Tongue (tissue), 2 donors: ENCODE data around the gene NGFR. TPM values are rescaled to one million over a fixed set of nuclear protein-coding genes. Genes with fewer than 3 reads are reported as not detected.
A peak's percentile ranks its signal among the peaks of the same experiment; 100 is the strongest.

Experiments used
- DNase-seq: peaks from one replicate; pipeline ENCODE4 v3.0.0-alpha.2; 2015
- total RNA-seq: library from RNA; depleted of rRNA; stranded (reverse); fragments of >200 nt; gene quantifications from one replicate; pipeline ENCODE4 v1.2.3, GENCODE V29; 2014

The NGFR gene
- total RNA-seq, 1 donor from 2014 or later = 59.2 TPM

DNA sequence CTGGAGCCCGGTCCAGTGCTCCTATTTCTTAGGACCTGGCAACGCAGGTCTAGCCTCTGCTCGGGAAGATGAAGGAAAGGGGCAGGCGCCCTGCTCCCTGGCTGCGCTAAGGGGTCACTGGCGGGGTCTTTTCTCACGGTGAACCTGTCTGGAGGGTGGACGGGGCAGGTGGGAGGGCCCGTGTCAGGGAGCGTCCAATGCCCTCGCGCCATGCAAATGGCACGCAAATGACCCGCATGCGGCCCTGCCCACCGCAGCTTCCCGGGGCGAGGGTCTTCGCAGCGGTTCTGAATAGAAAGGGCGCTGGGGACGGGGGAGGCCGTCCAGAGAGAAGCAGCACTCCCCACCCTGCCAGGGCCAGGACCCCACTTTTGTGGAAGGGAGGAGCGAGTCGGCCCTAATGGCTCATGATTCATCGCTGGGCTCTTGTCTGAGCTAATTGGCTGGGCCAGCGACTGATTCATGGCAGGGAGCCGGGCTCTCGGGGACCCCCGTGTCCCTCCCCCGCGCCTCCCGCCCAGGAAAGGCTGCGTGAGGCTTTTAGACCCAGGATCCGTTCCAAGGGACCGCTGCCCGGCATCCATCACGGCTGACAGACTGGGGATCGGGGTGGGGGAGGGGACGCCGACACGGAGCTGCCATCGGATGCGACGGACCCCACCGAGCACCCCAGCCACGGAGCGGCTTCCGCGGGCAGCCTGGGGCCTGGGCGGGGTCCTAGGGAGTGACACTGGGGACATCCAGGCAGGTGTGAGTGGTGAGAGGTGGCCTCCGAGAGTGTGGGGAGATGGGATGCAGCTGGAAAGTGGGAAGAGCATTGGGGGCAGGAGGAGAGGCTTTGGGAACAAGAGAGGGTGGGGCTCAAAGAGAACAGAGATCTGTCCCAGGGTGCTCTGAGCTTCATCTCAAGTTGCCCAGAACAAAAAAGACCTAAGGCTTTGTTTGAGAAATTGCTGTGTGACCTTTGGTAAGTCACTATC, 25.0 kb upstream of the NGFR start:
- DNase-seq = peak; percentile 63

DNA sequence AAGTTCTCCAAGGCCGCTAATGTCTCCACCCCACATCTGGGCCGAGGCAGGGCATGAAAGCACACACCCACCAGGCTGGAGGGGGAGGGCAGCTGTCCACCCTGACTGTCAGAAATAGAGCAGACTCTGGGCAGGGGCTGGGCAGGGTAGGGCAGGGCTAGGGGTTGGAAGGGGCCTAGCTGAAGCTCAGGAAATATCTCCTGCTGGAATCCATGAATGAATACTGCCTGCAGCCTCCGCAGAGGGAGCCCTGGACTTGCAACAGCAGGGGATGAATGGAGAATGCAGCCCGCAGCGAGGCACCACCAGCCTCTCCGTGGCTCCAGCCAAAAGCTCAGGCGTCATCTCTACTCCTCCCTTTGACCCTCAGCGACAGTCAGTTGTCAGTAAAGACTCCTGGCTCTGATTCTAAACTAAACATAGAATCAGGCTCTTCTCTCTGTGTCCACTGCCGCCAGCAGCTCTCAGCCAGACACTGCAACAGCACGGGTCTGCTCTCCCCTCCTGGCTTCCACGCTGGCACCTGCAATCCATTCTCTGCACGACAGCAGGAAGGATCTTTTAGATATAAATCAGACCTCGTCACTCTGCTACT, 23.9 kb upstream of the NGFR start:
- peak; percentile 75 for DNase-seq

DNA sequence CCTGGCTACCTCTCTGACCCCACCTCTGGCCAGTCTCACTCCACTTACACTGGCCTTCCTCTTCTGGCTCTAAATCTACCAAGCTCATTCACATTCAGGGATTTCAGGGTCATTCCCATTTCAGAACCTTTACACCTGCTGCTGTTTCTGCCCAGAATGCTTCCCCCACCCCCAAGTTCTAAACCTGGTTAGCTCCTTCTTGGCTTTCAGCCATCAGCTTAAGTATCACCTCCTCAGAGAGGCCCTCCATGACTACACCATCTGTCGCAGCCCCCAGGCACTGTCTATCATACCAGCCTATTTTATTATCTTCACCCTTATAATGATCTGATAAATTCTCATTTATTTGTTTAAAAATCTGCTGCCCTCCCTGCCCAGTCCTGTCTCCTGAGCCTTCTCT, 23.3 kb upstream of the NGFR start:
- no peak for DNase-seq

DNA sequence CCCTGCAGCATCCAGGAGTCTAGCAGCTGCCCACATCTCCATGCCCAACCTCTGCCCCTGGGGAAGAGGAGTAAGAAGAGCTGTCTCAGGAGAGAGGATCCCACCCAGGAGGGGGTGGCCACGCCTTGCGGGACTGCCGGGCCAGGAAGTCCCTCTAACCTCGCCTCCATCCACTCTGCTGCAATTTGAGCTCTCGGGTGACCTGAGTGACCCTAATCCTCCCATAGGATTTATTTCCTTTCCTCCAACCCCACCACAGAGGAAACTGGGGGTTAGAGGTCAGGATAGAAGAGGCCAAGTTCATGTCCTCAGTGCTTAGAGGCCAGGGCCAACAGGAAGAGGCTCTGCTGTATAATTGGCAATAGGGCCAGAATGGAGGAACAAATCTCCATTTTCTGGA, 22.6 kb upstream of the NGFR start:
- DNase-seq = no peak

DNA sequence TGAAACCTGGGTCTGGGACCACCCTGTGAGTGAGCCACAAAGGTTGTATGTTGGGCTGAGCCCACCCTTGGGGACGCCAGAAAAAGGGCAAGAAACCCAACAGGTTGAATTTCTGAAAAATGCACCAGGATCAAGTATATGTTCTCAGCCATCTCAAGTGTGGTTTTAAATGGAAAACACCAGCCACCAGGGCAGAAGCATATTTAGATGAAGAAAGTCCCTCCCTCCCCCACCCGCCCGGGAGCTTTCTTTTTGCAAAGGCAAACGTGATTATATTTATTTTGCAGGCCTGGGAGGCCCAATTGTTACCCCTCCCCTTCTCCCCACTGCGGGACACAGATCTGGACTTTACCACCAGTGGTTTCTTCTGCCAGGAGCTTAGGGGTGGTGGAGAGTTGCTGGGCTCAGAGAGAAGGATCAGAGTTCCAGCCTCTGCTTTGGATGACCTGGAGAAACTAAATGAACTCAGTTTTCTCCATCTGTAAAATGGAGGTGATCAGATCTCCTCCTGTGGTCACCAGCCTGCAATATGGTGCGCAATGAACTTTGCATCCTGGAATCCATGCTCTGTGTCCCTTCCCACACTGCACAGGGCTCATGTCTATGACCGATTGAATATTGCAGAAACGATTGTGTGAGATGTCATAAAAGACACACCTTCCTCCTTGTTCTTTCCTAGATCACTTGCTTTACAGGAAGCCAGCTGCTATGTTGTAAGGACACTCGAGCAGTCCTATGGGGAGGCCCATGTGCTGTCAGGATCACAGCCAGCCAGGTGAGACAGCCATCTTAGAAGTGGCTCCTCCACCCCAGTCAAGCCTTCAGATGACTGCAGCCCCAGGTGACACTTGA, 21.0 kb upstream of the NGFR start:
- no peak for DNase-seq

DNA sequence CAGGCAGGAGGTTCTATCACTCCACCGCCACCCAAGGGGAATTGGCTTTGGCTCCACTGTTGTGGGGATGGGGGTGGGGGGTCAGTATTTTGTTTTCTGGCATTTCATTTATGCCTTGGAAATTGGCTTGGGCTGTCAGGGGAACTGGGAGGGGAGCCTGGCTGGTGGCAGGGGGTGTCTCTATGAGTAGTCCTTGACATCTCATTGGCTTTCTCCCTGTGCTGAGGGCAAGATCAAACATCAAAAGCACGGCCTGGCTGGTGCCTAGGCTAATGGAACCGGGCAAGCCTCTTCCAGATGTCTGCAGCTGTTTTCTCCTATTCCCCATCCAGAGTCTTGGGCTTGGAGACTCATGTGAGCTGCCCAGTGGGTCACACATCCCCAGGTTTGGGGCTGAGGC, 17.4 kb upstream of the NGFR start:
- peak; percentile 50 for DNase-seq

DNA sequence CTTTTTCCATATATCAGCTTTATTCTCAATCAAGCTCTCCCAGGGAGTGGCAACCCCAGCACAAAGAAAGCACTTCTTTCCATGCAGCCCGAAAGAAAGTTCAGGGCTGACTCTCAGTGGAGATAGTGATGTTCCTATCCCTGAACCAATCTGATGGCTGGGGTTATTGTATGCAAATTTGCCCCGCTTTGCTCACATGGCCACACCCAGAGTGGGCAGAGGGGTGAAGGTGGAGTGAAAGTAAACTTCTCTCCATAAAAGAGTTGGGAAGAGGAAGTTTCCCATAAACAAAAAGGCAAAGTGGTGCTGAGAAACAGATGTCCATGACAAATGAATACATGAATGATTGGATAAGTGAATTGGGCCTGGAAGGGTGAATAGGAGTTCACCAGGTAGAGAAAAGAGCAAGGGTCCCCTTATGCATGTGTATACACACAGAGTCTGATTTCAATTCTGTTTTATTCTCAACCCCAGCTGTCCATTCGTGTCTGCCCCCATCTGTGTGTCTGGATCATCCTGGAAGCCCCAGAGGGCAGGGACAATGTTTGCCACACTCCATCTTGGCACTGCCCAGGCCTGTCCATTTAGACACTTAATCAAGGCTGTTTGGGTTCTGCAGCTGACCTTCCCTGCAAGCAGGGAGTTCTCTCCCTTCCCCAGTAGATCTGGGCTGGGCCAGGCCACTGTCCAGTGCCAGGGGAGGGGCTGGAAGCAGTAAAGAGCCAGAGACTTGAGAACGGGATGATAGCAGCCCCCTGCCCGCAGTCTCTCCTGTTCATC, 14.1 kb upstream of the NGFR start:
- no peak for DNase-seq

DNA sequence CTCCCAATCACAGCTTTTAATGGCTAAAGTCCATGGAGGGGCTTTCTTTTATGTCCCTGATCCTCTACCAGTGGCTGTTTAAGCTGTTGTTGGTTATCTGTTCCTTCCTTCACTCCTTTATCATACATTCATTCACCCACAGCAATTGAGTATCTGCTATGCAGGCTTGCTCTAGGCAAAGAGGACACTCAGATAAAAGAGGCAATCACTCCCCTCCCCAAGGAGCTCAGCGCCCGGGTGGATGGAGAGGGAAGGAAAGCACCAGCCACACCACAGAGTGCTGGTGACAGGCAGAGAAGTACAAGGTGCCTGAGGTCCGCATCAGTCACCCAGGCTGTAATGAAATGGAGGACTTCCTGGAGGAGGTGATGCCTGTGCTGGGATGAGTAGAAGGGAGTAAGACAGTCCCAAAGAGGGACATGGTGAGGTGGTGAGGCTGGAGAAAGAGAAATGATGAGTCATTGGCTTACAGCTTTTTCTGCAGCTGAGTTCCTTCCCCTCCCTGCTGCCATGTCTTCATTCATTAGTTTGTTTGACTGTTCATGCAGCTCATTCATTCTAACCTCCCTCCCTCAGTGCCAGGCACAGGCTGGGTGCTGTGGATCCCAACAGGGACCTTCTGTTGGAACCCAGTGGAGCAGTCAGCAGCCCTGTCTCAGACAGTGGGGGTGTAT, 12.8 kb upstream of the NGFR start:
- DNase-seq = no peak

DNA sequence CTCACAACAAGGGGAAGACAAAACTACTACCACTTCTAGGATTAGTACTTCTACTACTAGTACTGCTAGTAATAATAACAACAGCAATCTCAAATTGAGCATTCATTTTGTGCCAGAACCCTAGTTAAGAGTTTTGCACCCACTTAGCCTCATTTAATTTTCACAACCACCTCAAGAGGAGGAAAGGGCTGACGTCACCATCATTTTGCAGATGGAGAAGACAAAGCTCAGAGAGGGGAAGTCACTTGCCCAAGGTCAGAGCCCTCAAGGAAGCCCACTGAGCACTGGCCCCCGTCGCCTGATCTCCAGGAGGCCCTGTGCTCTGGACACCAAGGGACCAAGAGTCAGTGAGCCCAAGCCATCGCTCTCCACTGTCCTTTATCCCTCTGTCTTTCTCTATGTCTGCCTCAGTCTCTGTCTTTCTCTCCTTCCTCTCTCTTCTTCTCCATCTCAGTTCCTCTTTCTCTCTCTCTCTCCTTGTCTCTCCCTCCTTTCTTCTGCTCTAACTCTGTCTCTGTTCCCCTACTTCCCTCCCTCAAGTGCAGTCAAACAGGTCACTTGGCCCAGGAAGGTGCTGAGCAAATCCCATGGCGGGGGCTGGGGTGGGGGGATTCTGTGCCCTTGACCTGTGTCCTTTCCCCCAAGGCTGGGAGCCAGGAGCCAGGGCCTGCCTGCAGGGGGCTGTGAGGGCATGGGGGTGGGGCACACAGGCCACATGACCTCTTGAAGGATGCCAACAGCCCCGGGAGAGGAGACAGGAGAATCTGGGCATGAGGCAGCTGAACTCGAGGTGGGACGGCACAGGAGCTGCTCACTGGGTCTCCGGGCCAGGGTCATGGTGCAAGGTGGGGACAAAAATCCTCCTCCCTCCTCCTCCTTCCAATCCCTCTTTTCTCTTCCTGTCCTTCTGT, 11.2 kb upstream of the NGFR start:
- DNase-seq = no peak

DNA sequence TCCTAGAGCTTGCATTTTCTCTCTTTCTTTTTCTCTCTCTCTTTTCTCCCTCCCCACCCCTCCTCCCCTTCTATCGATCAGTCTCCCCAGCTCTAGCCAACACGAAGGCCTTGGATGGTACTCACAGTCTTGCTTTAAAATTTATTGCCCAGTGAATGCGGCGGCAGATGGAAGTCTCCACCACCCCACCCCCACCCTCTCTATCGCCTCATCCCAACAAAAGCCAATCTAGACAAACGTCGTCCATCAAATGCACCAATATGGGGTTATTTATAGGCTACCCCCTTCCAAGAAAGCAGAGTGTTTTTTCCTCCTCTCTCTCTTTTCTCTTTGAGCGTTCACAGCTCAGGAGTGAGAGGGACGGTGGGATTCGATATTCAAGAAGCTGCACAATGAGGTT, 10.5 kb upstream of the NGFR start:
- DNase-seq = no peak

DNA sequence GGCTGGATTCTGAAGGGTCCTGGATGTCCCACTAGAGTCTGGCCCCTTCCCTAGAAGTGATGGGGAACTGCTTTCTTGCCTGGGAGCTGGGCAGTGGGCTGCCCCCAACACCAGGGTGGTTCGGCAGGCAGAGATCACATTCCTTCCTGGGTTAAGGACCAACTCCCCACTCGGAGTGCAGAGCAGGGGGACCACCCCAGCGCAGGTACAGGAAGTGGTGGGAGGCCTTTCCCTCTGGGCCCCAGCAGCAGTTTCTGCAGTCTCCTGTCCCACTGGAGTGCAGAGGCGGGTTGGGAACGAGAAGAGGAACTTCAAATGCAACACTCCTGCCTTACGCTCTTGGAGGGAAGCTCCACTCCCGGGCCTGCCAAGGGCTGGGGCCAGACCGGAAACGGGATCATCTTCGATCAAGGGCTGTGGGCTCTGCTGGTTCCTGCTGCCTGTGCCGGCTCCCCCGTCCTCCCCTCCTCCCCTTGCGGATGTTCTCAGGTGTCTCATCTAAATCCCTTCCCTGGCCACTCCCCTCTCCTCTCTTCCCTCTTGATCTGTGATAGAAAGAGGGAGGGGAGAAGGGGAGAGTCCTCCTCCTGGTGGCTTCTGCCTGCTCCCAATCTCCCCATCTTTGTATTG, 9.0 kb upstream of the NGFR start:
- peak; percentile 70 for DNase-seq

DNA sequence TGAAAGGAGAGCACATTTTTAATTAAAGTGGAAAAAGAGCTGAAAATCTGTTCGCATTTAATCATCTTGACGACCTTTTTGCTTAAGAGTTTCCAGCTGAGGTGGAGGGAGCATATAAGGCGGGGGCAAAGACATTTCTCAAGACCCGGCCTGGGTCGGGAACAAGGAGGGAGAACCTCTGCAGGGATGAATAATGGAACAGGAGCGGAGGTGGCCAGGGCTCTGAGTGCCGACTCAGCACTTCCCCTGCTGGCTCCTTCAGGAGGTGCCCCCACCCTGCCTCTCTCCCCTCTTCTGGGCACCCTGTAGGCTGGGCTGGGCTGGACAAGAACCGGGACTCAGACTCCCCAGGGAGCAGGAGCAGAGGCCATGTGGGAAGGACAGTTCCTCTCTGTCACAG, 7.9 kb upstream of the NGFR start:
- no peak for DNase-seq

DNA sequence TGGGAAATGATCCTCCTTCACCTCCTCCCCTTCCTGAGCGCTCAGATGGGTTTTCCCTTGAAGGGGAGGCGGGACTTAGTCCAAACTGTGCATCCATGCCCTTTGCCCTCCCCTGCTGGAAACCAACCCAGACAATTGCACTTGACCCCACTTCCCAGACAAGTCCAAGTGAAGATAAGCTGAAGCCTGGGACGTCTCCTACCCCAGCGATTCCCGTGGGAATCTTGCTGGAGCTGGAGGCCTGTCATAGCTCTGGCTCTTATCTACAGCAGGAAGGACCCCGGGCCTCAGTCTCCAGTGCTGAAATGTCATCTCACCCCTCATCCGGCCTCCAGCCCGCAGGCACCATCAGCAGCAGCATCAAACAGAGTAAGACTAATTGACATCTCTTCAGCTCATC, 6.5 kb upstream of the NGFR start:
- no peak for DNase-seq

DNA sequence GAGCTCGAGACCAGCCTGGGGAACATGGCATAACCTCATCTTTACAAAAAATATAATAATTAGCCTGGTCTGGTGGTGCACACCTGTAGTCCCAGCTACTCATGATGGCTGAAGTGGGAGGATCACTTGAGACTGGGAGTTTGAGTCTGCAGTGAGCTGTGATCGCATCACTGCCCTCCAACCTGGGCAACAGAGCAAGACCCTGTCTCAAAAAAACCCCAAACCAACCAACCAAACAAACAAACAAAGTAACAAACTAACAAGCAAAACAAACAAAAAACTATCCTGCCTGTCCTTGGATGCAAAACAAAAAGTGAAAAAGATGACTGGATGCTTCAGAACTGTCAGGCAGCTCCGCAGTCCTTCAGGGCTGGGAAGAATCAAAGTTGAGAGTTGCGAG, 5.7 kb upstream of the NGFR start:
- no peak for DNase-seq

DNA sequence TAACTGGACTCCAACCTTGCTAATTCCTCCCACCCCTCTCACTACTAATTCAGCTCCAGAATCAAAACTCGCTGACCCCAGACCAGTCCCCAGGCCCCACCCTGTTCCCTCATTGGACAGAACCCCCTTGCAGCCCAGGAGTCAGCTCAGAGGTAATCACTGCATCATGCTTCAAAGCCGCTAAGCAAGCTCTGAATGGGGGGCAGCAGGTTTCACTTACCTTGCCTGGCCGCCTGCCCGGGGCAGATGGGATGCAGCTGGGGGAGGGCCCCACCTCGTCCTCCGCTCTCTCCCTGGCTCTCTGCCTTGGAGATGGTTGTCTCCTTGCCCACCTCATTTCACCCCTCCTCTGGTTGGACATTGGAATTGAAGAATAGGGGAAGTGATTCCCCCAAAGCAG, 4.8 kb upstream of the NGFR start:
- DNase-seq = no peak

DNA sequence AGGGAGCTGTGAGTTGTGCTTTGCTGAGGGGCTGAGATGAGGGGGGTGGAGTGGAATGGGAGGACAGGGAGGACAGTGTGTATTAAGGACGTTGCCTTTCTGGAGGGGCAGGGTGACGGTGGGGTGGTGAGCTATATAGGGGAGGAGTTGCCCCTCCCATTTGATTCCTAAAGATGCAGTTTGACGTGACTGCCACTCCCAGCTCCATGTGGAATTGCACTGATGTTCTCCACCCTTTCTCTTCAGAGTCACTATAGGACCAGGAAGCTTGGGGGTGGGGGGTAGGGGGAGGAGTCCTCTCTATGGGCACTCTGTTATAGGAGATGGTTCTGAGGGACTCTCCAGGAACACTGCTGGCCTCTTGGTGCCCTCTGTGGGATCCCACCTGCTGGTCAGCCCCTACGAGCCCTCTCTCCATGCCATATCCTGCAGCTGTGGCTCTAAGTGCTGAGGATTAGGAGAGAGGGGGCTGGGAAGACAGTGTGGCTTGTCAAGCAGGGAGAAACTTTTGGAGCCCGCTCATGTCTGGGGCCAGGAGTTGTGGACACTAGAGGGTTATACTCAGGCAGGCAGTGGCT, 3.8 kb upstream of the NGFR start:
- DNase-seq = peak; percentile 70

DNA sequence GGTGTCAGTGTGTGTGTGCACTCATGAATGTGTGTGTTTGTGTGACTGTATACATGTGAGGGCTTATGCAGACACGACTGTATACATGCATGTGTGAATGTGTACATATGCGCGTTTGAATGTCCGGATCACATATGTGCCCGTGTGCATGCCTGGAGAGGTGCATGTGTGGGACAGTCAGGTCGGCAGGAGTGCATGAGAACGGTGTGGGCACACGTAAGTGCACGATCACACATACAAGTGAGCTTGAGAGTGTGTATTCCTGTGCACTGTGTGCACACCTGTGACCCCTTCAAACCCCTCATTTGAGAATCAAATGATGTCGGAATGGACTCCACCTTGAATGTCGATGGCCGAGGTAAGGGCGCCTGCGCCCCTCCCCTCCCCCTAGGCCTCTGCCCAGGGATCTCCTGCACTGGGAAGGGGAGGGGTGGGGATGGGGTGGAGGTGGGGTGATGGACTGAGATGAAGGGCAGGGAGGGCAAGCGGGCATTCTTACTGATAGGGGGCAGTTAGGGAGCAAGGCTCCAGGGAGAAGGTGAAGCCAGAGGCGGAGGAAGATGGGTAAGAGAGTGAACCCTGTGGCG, 601 bp upstream of the NGFR start:
- no peak for DNase-seq

DNA sequence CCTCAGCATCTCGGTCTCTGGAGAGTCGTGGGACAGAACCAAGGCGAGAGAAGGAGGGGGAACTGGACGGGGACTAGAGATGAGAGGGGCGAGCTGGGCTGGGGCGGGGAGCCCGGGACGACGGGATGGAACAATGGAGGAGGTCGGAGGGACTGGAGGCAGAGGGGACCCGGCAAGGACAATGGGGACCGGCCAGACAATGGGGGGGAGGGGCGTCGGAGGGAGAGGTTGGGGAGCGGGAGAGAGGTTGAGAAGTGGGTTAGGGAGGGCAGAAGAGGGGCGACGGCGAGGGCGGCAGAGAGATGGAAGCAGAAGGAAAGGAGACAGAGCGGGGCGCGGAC, 719 bp downstream of the NGFR start:
- no peak for DNase-seq

DNA sequence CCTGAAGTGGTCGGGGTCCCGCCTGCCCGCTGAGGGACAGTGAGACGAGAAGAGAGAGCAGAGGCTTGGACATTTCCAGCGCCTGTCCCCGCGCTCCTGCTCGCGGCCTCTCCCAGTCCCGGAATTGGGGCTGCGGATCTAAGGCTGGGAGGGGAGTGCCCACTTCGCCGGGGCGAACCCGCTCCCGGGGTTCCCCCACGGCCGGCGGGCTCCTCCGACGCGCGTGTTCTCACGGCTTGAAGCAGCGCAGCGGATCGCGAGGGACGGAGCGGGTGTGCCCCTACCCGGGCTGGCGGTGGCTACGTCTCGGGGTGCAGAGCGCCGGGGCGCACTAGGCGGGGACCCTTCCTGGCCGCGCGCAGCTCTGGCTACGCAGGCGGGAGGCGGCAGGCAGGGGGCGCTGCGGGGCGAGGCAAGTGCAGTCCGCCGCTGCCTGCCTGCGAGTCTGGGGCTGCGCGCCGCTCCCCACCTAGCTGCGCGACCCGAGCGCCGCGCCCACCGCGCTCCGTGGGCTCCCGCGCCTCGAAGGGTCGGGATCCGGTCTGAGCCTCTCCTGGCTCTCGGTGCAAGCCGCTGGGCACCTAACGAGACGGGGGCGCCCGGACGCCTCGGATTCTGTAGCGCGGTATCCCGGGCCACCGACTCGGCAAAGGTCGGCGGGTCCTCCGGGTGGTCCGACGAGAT, 1.2 kb downstream of the NGFR start:
- peak; percentile 90 for DNase-seq
